HG03095 (cell line): ENCODE measurements around the gene STAG3.
"Not testable (repeated sequence)": the region's sequence is repeated elsewhere in the genome, so short reads cannot be mapped to it uniquely, and the experiment has no call there.

Source experiments
- ATAC-seq: cut with Tn5 transposase; IDR thresholded peaks from one replicate; pipeline ENCODE4 v1.9.1; 2021; ENCODE audit warnings: moderate library complexity; ENCODE audit not compliant: unreplicated experiment

STAG3 gene

DNA sequence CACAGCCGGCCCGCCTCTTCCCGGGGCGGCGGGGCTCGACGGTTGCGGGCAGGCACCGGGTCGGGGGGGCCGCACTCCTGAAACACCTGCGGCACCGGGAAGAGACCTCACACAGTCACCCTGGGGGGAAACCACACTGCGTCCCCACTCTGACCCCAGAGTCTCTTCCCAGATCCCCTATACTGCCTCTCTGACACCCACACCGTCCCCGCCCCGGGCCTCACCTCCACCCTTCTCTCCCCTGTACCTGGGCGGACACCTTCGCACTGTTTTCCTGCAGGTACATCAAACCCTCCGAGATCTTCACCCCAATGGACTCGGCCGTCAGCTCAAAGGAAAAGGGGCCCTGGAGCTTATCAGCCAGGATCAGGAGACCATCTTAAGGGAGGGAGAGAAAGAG is 5.9 kb upstream of the STAG3 start:
- ATAC-seq: no peak

DNA sequence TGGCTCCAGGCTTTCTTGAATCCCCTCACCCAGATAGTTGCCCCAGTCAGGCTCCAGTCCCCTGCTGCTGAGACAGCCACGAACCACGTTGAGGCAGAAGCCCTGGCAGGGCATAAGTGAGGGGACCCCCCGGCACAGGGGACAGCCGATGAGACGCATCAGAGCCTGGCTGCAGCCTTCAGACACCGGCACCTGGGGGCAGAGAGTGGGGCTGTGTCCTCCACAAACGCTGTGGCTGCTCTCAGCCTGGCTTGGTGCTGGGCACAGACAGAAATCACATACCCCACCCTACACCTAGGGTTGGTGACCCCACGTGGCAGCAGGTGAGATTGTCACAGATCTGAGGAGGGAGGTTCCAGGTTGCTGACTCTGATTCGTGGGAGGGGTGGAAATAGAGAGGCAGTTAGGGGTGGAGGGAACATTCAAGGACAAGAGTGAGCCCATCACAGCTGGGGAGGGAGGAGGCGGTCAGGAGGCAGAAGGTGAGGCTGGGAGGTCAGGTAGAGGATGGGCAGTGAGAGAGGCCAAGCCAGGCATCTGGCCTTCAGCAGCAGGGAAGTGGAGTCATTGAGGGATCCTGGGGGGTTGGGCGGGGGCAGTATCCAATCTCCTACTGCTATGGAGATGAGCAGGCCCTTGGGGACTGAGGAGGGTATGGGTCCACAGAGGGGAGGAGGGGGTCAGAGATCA is 3.8 kb upstream of the STAG3 start:
- ATAC-seq: no peak

DNA sequence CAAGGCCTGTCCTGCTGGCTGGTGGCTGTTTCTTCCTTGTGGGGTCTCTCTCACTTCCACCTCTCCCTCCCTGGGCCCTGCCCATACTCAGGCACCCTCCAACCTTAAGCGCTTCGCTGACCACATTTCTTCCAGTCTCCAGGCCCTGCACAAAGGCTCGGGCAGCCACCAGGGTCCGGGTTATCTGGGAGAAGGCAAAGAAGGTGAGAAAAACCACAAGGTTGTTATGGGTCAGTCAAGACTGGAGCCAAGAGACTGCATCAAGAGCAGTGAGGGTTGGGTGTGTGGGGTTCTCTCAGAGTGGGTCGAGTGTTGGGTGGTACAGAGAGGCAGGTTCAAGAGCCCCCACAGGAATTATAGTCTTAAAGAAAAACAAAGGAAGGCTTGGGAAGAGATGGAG is 3.1 kb upstream of the STAG3 start:
- no peak for ATAC-seq

DNA sequence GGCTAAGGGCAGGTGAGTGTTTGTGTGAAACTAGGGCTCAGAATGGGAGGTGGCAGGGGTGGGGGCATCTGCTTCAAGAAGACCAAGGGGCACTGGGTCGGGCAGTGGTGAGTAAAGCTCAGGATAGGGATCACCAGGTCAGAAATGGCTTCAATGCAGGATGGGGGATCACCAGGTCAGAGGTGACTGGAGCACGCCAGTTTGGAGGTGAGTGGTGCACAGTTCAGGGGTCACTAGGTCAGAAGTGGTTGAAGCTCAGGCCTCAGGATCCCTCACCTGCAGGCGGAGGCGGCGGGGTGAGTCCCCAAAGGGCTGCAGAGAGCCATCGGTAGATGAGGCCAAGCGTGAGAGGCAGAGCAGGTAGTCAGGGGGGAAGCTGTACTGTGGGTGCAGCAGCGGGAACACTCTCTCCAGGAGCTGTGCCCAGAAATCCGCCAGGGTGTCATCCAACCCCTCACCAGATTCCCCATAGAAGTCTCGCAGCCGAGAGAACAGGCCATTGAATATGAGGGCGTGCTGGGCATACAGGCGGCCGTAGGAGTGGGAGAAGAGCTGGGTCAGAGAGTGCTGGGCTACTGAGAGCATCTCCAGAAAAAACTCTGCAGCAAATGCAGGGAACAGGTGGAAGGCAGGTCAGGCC is 2.3 kb upstream of the STAG3 start:
- no peak for ATAC-seq

DNA sequence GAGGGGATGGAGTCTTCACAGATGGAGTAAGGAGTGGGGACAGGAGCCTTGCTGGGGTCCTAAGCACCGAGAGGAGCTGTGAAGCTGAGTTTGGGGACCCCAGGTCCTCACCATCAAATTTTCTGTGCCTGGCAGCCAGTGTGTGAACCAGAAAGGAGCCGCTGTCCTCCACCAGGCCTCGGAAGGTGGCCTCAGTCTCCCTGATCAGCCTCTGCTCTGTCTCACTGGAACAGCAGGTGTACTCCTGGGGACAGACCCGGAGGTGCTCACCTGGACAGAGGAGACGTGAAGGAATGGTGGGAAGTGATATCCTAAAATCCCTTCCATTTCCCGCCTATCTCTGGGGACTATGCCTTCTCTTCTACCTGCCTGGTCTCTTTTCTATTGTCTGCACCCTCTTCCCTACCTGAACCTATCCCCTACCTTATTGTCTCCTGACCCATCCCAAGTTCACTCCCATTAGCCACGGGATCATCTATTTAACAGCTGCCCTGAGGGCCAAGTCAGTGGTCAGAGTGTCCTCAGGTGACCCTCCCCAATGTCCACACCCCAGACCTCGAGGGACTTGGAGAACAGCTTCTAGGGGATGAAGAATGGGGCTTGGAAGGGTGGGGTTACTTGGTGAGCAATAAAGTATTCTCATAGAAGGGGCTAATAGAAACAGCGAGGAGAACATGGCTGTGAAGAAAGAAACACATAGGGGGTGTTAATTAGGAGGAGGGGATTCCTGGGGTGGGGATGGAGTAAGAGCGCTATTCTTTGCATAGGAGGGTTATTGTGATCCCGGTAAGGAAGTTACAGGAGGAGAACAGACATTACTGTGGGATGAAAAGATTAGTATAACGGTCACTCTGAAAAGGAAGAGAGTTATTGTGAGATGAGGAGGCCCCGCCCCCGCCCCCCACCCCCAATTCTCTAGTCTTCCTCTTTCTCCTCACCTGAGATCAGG is 1.3 kb upstream of the STAG3 start:
- no peak for ATAC-seq

DNA sequence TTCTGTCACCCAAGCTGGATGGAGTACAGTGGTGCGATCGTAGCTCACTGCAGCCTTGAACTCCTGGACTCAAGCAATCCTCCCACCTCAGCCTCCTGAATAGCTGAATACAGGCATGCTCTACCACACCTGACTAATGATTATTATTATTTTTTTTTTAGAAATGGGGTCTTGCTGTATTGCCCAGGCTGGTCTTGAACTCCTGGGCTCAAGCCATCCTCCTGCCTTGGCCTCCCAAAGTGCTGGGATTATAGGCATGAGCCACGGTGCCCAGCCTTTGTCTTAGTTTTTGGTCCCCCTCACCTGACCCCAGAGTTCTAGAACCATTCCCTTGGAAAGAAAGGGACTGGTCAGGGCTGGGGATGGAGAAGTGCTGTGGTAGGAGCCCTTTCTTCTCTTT is 2.4 kb downstream of the STAG3 start:
- ATAC-seq: not testable (repeated sequence)

DNA sequence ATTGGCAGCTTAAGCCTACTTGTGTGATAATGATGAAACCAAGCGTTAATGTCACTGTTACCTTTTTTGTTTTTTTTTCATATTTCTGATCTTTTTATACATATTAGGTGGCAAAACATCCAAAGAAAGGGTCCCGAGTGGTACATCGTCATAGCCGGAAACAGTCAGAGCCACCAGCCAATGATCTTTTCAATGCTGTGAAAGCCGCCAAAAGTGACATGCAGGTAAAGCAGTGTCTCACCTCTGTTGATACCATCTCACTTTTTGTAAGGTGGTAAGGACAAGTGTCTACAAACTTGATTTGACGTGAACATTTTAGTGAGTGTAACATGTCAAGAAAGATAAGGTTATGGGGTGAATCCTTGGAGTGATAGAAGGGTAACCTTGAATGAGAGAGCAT is 4.9 kb downstream of the STAG3 start:
- not testable (repeated sequence) for ATAC-seq

DNA sequence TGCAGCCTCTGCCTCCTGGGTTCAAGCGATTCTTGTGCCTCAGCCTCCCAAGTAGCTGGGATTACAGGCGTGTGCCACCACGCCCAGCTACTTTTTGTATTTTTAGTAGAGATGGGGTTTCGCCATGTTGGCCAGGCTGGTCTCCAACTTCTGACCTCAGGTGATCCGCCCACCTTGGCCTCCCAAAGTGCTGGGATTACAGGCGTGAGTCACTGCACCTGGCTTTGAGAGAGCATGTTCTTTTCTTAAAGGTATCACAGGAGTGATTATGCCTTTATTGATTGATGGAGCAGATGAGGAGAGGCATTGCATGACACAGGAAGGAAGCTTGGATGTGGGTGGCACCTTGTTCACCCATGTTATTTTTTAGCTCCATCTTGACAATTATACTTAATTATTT is 5.4 kb downstream of the STAG3 start:
- ATAC-seq: not testable (repeated sequence)

DNA sequence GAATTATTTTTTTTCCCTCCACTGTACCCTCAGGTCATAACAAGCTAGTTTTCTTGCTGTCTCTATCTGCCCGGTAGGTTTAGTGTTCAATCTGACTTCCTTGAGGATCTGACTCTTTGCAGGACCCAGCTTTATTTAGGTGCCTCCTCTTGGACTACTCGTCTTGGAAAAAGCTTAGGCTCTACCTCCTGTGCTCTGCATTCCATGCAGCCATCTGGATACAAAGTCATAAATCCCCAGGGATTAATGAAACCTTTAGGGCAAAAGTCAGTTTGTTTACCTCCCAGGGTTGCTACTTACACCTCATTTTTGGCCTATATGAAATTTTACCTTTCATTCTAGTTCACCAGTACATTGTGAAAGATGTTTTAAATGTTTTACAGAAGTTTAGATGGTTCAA is 8.0 kb downstream of the STAG3 start:
- ATAC-seq: no peak

DNA sequence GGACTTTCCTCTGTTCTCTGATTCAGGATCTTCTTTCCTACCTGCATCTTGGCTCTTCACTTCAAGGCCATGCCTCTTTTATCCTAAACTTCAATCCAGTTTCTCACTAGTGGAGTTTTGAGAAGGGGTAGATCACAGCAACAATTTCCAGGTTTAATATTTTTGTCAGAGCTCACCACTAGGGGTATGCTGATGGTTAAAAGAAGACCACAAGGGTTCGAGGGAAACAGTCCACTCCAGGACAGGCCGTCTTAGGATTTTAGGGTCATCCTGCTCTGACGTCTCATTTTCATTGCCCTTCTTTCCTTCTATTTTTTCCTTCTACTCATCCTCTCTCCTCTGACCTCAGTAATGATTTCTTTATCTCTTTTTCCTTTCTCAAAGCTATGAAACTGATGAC is 11.3 kb downstream of the STAG3 start:
- ATAC-seq: no peak

DNA sequence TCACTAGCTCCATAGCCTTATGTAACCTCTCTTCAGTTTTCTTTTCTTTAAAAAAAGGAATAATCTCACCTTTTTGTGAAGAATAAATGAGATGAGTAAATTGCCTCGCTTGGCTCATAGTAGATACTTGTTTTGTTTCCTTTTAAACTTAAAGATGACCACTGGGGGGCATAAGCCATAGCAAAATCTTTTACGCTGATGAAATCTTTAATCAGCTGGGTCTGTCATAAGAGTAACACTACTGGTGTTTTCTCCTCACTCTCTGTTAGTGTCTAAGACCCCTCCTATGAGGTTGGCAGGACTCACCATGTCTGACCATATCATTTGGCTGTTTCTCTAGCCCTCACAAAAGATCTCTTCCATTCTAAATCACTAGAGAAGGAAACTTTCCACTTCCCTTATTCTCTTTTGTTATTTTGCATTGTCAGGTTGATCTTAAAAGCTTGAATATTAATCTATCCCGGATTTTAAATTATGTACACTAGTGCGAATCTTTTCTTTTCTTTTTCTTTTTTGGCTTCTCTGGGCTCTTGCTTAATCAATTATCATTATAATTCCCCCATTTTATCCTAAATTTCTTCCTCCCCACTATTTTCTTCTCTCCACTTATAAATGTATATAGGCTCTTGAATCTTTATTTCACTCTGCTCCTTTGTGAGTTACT is 12.5 kb downstream of the STAG3 start:
- ATAC-seq: peak; percentile 59

DNA sequence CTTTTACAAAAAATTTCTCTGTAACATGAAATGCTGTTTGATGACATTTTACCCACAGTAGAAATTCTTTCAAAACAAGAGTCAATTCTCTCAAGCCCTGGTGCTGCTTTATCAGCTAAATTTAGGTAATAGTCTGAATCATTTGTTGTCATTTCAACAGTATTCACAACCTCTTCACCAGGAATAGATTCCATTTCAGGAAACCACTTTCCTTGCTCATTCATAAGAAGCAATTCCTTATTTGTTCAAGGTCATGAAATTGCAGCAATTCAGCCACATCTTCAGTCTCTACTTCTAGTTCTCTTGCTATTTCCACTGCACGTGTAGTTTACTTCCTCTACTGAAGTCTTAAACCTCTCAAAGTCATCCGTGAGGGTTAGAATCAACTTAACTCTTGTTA is 14.1 kb downstream of the STAG3 start:
- ATAC-seq: no peak

DNA sequence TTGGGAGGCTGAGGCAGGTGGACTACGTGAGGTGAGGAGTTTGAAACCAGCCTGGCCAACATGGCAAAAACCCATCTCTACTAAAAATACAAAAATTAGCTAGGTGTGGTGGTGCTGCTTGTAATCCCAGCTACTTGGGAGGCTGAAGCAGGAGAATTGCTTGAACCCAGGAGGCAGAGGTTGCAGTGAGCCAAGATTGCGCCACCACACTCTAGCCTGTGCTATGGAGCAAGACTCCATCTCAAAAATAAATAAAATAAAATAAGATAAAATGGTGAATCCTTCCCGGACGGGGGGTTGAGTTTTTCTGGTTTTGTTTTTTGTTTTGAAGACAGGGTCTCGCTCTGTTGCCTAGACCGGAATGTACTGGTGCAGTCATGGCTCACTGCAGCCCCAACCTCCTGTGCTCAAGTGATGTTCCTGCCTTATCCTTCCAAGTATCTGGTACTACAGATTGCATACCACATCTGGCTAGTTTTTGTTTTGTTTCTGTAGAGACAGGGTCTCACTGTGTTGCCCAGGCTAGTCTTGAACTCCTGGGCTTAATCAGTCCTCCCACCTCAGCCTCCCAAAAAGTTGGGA is 14.7 kb downstream of the STAG3 start:
- ATAC-seq: not testable (repeated sequence)

DNA sequence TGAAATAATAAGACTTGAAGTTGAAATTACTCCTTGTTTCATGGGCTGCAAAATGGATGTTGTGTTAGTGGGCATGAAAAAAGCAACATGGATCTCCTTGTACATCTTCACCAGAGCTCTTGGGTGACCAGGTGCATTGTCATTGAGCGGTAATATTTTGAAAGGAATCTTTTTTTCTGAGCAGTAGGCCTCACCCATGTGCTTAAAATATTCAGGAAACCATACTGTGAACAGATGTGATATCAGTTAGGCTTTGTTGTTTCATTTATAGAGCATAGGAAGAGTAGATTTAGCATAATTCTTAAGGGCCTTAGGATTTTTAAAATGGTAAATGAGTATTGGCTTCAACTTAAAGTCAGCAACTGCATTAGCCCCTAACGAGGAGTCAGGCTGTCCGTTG is 15.3 kb downstream of the STAG3 start:
- no peak for ATAC-seq

DNA sequence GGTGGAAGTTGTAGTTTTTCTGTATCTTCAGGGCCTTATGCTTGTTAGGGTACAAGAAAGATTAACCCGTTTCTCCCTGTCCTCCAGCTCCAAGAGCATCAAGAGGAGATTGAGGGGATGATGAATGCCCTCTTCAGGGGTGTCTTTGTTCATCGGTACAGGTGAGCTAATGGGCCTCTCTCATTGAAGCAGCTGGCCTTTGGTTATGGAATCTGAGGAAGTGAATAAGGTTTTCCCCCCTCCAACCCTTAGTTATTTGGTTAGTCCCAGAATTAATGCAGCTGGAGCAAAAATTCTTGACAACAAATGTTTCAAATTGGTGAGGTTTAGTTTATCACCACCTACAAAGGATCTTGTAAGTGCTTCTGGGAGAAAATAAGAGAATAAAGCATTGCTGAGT is 17.5 kb downstream of the STAG3 start:
- ATAC-seq: no peak

DNA sequence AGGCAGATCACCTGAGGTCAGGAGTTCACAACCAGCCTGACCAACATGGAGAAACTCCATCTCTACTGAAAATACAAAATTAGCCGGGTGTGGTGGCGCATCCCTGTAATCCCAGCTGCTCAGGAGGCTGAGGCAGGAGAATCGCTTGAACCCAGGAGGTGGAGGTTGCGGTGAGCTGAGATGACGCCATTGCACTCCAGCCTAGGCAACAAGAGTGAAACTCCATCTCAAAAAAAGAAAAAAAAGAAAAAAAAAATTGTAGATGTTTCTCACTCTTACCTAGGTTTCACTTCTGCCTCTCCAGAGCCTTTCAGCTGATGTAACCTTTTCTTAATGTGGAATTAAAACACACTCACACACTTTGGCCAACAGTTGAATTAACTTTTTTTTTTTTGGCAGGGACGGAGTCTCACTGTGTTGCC is 18.2 kb downstream of the STAG3 start:
- not testable (repeated sequence) for ATAC-seq

DNA sequence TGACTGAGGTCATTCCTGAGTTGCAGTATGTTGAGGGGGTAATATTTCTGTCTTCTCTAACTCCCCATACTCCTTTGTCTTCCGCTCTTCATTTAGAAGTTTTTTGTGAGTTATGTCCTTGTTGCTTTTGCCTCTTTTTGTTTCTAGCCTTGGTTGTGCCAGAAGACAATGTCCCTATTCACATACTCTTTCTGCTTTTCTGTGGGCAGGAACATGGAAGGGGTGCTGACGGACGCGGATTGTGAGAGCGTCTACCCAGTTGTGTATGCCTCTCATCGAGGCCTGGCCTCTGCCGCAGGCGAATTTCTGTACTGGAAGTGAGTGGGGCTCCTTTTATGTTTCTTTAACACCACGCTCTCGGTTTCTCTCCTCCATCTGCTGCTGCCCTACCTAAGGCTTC is 20.5 kb downstream of the STAG3 start:
- ATAC-seq: no peak

DNA sequence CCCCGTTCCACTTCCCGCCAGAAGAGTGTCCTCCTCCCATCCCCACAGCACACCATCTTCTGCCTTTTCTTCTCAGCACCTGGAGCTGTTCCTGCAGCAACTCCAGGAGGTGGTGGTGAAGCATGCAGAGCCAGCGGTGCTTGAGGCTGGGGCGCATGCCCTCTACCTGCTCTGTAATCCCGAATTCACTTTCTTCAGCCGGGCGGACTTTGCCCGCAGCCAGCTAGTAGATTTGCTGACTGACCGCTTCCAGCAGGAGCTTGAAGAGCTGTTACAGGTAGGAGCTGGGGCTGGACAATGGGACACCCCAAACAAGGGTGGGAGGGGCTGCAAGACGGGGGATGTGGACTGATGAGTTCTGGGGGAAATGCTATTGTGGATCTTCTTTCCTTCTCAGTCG is 23.0 kb downstream of the STAG3 start:
- ATAC-seq: no peak

DNA sequence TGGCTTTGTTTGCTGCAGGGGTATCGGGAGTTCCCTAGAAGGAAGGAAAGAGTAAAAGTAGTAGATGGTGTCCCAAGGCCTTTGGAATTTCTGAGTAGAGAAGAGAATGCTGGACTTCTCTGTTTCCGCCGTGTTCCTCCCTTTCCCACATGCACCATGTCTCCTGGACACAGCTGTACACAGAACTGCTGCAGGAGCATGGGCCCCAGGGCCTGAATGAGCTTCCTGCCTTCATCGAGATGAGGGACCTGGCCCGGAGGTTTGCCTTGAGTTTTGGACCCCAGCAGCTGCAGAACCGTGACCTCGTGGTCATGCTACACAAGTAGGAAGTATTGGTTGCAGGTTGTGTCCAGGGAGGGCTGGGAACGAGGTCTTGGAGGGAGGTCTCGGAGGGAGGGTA is 26.7 kb downstream of the STAG3 start:
- no peak for ATAC-seq

DNA sequence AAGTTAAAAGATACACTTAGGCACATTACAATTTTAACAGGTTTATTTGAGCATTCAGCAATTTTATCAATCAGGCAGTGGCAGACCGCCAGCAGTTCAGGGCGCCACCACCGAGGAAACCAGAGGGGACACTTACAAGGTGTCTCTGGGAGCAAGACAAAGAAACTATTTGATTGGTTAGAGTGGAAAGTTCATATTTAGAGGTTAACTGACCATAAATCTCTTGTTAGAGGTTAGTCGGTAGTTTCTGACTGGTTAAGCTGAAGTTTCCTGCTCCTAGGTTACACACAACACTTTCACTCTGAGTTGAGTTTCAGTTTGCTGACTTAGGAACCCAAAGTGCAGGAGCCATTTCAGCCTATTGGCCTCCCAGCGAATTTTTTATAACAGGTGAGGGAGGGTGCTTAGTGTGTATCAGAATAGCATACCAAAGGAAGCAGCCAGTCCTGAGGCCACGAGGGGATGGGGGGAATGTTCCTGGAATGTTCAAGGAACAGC is 31.2 kb downstream of the STAG3 start:
- peak; percentile 71 for ATAC-seq

DNA sequence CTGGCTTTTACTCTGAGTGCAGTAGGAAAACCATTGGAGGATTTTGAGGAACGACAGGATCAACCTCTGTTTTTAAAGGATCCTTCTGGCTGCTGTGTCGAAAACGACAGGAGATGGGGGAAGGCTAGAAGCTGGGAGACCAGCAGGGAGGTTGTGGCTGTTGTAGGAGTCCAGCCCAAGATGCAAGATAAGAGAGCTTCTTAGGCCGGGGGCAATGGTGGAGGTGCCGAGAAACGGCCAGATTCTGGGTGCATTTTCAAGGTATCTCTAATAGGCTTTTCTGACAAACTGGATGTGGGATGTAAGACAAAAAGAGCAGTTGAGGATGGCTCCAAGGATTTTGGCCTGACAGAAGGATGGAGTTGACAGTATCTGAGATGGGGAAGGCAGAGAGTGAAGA is 31.8 kb downstream of the STAG3 start:
- ATAC-seq: no peak
